HCT116 (cell line): ENCODE measurements around the gene AKR1C4. TPM values are rescaled to one million over a fixed set of nuclear protein-coding genes. Genes with fewer than 3 reads are reported as not detected.

Experiments
- ATAC-seq: fragments of 200-7000 bp; cut with Tn5 transposase; 2 replicates; pipeline ENCODE4 v1.9.1; 2020; ENCODE audit warnings: mild to moderate bottlenecking, moderate library complexity
- BruUV-seq: library from RNA; stranded (reverse); fragments of 400-500 nt; replicated peaks from 2 replicates; lab custom pipeline; 2021; lab: Mats Ljungman, UMichigan
- CTCF ChIA-PET: fragments of 300-600 bp; sonication (Branson Sonifier 250); formaldehyde crosslinking; loops from one replicate; lab custom pipeline; 2021; ENCODE audit warnings: antibody characterized with exemption; lab: Charles Lee
- POLR2A ChIA-PET: fragments of 300-600, 350-600 bp; sonication (Branson Sonifier 250); formaldehyde crosslinking; loops from one replicate; lab custom pipeline; 2021; ENCODE audit warnings: antibody characterized with exemption; lab: Charles Lee
- RAD21 ChIA-PET, 2 experiments: fragments of 300-600 bp; sonication (Branson Sonifier 250); formaldehyde crosslinking; loops; one replicate each; lab custom pipeline; 2023; ENCODE audit warnings: low total read pairs in 2 of 2; ENCODE audit not compliant: uncharacterized antibody in 2 of 2, unreplicated experiment in 2 of 2, low non-redundant PET in 1 of 2; lab: Charles Lee
- DNase-seq: peaks from one replicate; pipeline ENCODE4 v3.0.0-alpha.2; 2010; ENCODE audit warnings: low read depth, low spot score
- H2AFZ ChIP-seq: fragments of 200-600 bp; shearing (Covaris generic), sonication (generic); 2 replicates; pipeline ENCODE4 v1.6.1; 2017; ENCODE audit warnings: low read depth, mixed run types, mixed read lengths, antibody characterized with exemption, low read length; ENCODE audit not compliant: poor library complexity, severe bottlenecking
- H3K27ac ChIP-seq: 2 replicates; pipeline ENCODE4 v1.5.1; 2012; ENCODE audit warnings: low read depth, low read length
- H3K27me3 ChIP-seq: fragments of 200-600 bp; sonication (generic); 2 replicates; pipeline ENCODE4 v1.6.1; 2016; ENCODE audit warnings: mixed run types, low read length, mixed read lengths; ENCODE audit not compliant: insufficient read depth
- H3K36me3 ChIP-seq, 2 experiments: fragments of 200-500 bp in 1 of 2; fragments of 200-600 bp in 1 of 2; sonication (Bioruptor generic) in 1 of 2; sonication (generic) in 1 of 2; 2 replicates each; pipeline versions ENCODE4 v1.5.1 to v1.6.1; 2014 to 2016; ENCODE audit warnings: low read length in 2 of 2, inconsistent platforms in 1 of 2, mixed read lengths in 1 of 2, mixed run types in 1 of 2; ENCODE audit not compliant: insufficient read depth in 2 of 2, control insufficient read depth in 1 of 2
- H3K4me1 ChIP-seq, 2 experiments: fragments of 200-600 bp in 1 of 2; sonication (generic) in 1 of 2; 2 replicates each; pipeline versions ENCODE4 v1.5.1 to v1.6.1; 2012 to 2017; ENCODE audit warnings: low read length in 2 of 2, inconsistent platforms in 1 of 2, mild to moderate bottlenecking in 1 of 2, mixed read lengths in 1 of 2, mixed run types in 1 of 2, moderate library complexity in 1 of 2; ENCODE audit not compliant: insufficient read depth in 2 of 2, control insufficient read depth in 1 of 2
- H3K4me2 ChIP-seq: fragments of 200-600 bp; sonication (generic); 2 replicates; pipeline ENCODE4 v1.6.1; 2017; ENCODE audit warnings: mixed run types, low read length, mixed read lengths
- H3K4me3 ChIP-seq, 2 experiments: fragments of 200-600 bp in 1 of 2; sonication (generic) in 1 of 2; replicated peaks in 1 of 2; 2 replicates each; pipeline ENCODE4 v1.5.1; 2011 to 2016; ENCODE audit warnings: low read length in 2 of 2, control low read depth in 1 of 2, low read depth in 1 of 2, mild to moderate bottlenecking in 1 of 2, mixed read lengths in 1 of 2, mixed run types in 1 of 2
- H3K79me2 ChIP-seq: fragments of 200-600 bp; sonication (generic); 2 replicates; pipeline ENCODE4 v1.6.1; 2017; ENCODE audit warnings: mild to moderate bottlenecking, mixed run types, low read length, moderate library complexity, mixed read lengths; ENCODE audit not compliant: insufficient read depth
- H3K9ac ChIP-seq: fragments of 200-600 bp; sonication (generic); 2 replicates; pipeline ENCODE4 v1.6.1; 2016; ENCODE audit warnings: low read length, mixed read lengths
- H3K9me2 ChIP-seq: fragments of 200-600 bp; sonication (generic), shearing (Covaris generic); 2 replicates; pipeline ENCODE4 v1.6.1; 2017; ENCODE audit warnings: mixed run types, mild to moderate bottlenecking, moderate library complexity; ENCODE audit not compliant: insufficient read depth
- H3K9me3 ChIP-seq, 2 experiments: fragments of 200-500 bp in 1 of 2; fragments of 200-600 bp in 1 of 2; sonication (Bioruptor generic) in 1 of 2; sonication (generic) in 1 of 2; 2 replicates each; pipeline ENCODE4 v1.6.1; 2014 to 2017; ENCODE audit warnings: low read length in 2 of 2, mixed read lengths in 2 of 2, inconsistent platforms in 1 of 2, low read depth in 1 of 2, mild to moderate bottlenecking in 1 of 2, mixed run types in 1 of 2, moderate library complexity in 1 of 2; ENCODE audit not compliant: control insufficient read depth in 1 of 2, insufficient read depth in 1 of 2
- H4K20me1 ChIP-seq: fragments of 200-600 bp; sonication (generic), shearing (Covaris generic); 2 replicates; pipeline ENCODE4 v1.6.1; 2017; ENCODE audit warnings: mixed run types, mild to moderate bottlenecking, moderate library complexity; ENCODE audit not compliant: insufficient read depth
- EGR1 ChIP-seq: IDR thresholded peaks from 2 replicates; pipeline ENCODE4 v1.6.1; 2012; ENCODE audit warnings: low read depth
- EZH2 ChIP-seq: fragments of 200-600 bp; sonication (generic); IDR thresholded peaks from 2 replicates; pipeline ENCODE4 v1.6.1; 2017; ENCODE audit warnings: antibody characterized with exemption, mixed run types
- MAX ChIP-seq: IDR thresholded peaks from 2 replicates; pipeline ENCODE4 v1.6.1; 2012
- POLR2A ChIP-seq: IDR thresholded peaks from 2 replicates; pipeline ENCODE4 v1.7.0; 2011; ENCODE audit warnings: borderline replicate concordance; ENCODE audit not compliant: insufficient read depth, insufficient read length; ENCODE audit errors: extremely low read depth
- SIN3A ChIP-seq: IDR thresholded peaks from 2 replicates; pipeline ENCODE4 v1.6.1; 2012; ENCODE audit warnings: low read depth
- TCF7L2 ChIP-seq: IDR thresholded peaks from 2 replicates; pipeline ENCODE4 v1.7.0; 2011; ENCODE audit warnings: borderline replicate concordance, inconsistent platforms; ENCODE audit not compliant: insufficient read depth, insufficient read length; ENCODE audit errors: extremely low read depth
- YY1 ChIP-seq: IDR thresholded peaks from 2 replicates; pipeline ENCODE4 v1.6.1; 2011; ENCODE audit warnings: low read length, low read depth, moderate library complexity, mild to moderate bottlenecking; ENCODE audit not compliant: insufficient replicate concordance; ENCODE audit errors: extremely low read depth
- ZBTB33 ChIP-seq: IDR thresholded peaks from 2 replicates; pipeline ENCODE4 v1.6.1; 2011; ENCODE audit warnings: mild to moderate bottlenecking, low read length, moderate library complexity; ENCODE audit not compliant: insufficient replicate concordance; ENCODE audit errors: extremely low read depth
- ZNF274 ChIP-seq: fragments of 200-500 bp; sonication (Bioruptor generic); IDR thresholded peaks from 2 replicates; pipeline ENCODE4 v1.6.1; 2014; ENCODE audit warnings: mild to moderate bottlenecking, low read depth, low read length, inconsistent platforms
- intact Hi-C: fragments of 100-400 bp; cut with micrococcal nuclease; formaldehyde crosslinking; loops from 2 replicates; pipeline ENCODE4 v1.10.0; 2022
- total RNA-seq: library from RNA; stranded (reverse); gene quantifications from one replicate; pipeline ENCODE4 v1.2.1, GENCODE V29; 2021; ENCODE audit not compliant: unreplicated experiment

AKR1C4 gene
- total RNA-seq, 1 experiment from 2014 or later, result not detected

GRCh38 chr10:5159126-5159525 lies 37.5 kb upstream of the AKR1C4 start:
- intact Hi-C loops, result no loop called here
- H3K4me1 ChIP-seq, result no peaks in the 10 kb centered on the region
- no peak for TF ChIP-seq POLR2A
- no peak for TF ChIP-seq YY1
- TF ChIP-seq EZH2, result no peak
- no peak for TF ChIP-seq TCF7L2
- no peak for TF ChIP-seq ZNF274
- H3K9me2 ChIP-seq, result no peaks in the 10 kb centered on the region
- H3K9ac ChIP-seq, result no peak overlapping the region
- no peaks in the 10 kb centered on the region; a peak in 1 of 4 replicates for H3K9me3 ChIP-seq
- no TSS peak for BruUV-seq
- POLR2A ChIA-PET, result no interaction called here
- H2AFZ ChIP-seq, result no peak overlapping the region
- no peaks in the 10 kb centered on the region for H4K20me1 ChIP-seq
- H3K27me3 ChIP-seq, result no peaks in the 10 kb centered on the region
- no peak overlapping the region for H3K4me2 ChIP-seq
- H3K4me3 ChIP-seq, result no peak overlapping the region
- ATAC-seq (no peak), DNase-seq (no peak)
- H3K27ac ChIP-seq, result no peak overlapping the region
- RAD21 ChIA-PET, result no interaction called here
- no peaks in the 10 kb centered on the region for H3K79me2 ChIP-seq
- no peaks in the 10 kb centered on the region for H3K36me3 ChIP-seq
- CTCF ChIA-PET, result no interaction called here

GRCh38 chr10:5163487-5163886 lies 33.1 kb upstream of the AKR1C4 start:
- Histone ChIP-seq H2AFZ (no peak overlapping the region), H3K4me1 (no peaks in the 10 kb centered on the region), H3K27ac (no peak overlapping the region), H3K9ac (no peak overlapping the region), H3K27me3 (no peaks in the 10 kb centered on the region), H4K20me1 (no peaks in the 10 kb centered on the region), H3K79me2 (no peaks in the 10 kb centered on the region), H3K36me3 (no peaks in the 10 kb centered on the region), H3K4me3 (no peak overlapping the region), H3K9me3 (peaks cover 5 to 10% of the 10 kb centered on the region in 2 experiments; a peak in 2 of 4 replicates), H3K9me2 (no peaks in the 10 kb centered on the region)
- DNase-seq (no peak), ATAC-seq (no peak)
- POLR2A ChIA-PET, result no interaction called here
- RAD21 ChIA-PET, result no interaction called here
- intact Hi-C loops, result no loop called here
- no TSS peak for BruUV-seq
- CTCF ChIA-PET, result no interaction called here
- no peak for TF ChIP-seq ZBTB33
- no peak for TF ChIP-seq EGR1
- no peak for TF ChIP-seq SIN3A
- no peak for TF ChIP-seq MAX
- TF ChIP-seq, all 23 proteins: peak for 0
- H3K4me2 ChIP-seq, result no peak overlapping the region
